ENCODE results near the gene BTNL2.
"Not testable (repeated sequence)": the region's sequence is repeated elsewhere in the genome, so short reads cannot be mapped to it uniquely, and the experiment has no call there.

Gene BTNL2

DNA sequence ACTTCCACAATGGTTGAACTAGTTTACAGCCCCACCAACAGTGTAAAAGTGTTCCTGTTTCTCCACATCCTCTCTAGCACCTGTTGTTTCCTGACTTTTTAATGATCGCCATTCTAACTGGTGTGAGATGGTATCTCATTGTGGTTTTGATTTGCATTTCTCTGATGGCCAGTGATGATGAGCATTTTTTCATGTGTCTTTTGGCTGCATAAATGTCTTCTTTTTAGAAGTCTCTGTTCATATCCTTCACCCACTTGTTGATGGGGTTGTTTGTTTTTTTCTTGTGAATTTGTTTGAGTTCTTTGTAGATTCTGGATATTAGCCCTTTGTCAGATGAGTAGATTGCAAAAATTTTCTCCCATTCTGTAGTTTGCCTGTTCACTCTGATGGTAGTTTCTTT is 47.8 kb downstream of the BTNL2 start:
- DNase-seq, result not testable (repeated sequence)

DNA sequence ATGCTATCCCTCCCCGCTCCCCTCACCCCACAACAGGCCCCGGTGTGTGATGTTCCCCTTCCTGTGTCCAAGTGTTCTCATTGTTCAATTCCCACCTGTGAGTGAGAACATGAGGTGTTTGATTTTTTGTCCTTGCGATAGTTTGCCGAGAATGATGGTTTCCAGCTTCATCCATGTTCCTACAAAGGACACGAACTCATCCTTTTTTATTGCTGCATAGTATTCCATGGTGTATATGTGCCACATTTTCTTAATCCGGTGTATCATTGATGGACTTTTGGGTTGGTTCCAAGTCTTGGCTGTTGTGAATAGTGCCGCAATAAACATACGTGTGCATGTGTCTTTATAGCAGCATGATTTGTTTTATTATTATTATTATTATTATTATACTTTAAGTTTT is 48.4 kb downstream of the BTNL2 start:
- DNase-seq, result not testable (repeated sequence)

DNA sequence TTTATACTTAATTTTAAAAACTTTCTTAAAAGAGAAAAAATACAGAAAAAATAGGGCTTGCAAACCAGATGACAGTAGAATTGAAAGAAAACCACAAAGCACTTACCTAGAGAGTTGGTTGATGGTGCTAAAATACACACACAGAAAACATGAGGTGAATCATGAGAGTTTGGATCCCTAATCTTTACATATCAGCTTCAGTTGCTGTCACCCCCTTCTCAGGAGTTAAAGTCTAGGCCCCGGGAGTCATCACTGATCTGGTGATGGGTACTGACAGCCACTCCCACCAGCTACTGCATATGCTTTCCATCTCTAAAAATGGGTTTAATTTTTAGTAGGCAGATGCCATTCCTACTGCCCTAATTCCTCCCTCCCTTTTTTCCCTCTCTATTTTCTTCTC is 52.0 kb downstream of the BTNL2 start:
- DNase-seq, result no peak

DNA sequence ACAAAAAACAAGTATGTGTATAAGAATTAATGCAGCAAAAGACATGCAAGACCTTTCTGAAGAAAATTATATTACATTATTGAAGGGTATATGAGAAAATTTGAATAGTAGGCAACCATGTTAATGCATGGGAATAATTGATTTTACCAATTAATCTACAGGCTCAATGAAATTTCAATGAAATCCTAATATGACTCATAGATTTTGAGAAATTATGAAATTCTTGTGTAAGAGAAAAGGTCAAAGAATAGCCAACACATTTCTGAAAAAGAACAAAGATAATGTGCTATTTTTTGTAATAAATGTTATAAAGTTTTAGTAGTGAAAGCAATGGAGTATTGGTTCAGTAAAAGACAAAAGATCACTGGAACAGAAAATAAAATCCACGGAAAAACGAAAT is 53.6 kb downstream of the BTNL2 start:
- no peak for DNase-seq
